MCF 10A (cell line): ENCODE results near the gene MAP1LC3B2. TPM values are rescaled to one million over a fixed set of nuclear protein-coding genes. Genes with fewer than 3 reads are reported as not detected.

Experiments
- BruUV-seq: library from RNA; stranded (reverse); fragments of 400-500 nt; replicated peaks from 2 replicates; lab custom pipeline; 2021; lab: Mats Ljungman, UMichigan
- CTCF ChIA-PET: fragments of 300-600 bp; sonication (Branson Sonifier 250); formaldehyde crosslinking; extraction: SDS; loops from one replicate; lab custom pipeline; 2021; ENCODE audit warnings: antibody characterized with exemption, inconsistent platforms; lab: Yijun Ruan, JAX
- POLR2A ChIA-PET: fragments of 300-600, 350-650 bp; sonication (Branson Sonifier 250); formaldehyde crosslinking; extraction: SDS; loops from one replicate; lab custom pipeline; 2020; ENCODE audit warnings: antibody characterized with exemption, inconsistent platforms; lab: Yijun Ruan, JAX
- DNase-seq: peaks from one replicate; pipeline ENCODE4 v3.0.0-alpha.2; 2018; ENCODE audit not compliant: unreplicated experiment
- H3K27ac Mint-ChIP-seq: one replicate; pipeline ENCODE4 v1.8.0; 2022; ENCODE audit warnings: mild to moderate bottlenecking, low read depth, mixed read lengths; ENCODE audit not compliant: unreplicated experiment
- H3K27me3 Mint-ChIP-seq: one replicate; pipeline ENCODE4 v1.8.0; 2022; ENCODE audit warnings: mixed read lengths; ENCODE audit not compliant: insufficient read depth, unreplicated experiment
- H3K36me3 Mint-ChIP-seq: one replicate; pipeline ENCODE4 v1.8.0; 2022; ENCODE audit warnings: mild to moderate bottlenecking, moderate library complexity, mixed read lengths; ENCODE audit not compliant: insufficient read depth, unreplicated experiment
- H3K4me1 Mint-ChIP-seq: one replicate; pipeline ENCODE4 v1.8.0; 2022; ENCODE audit warnings: mixed read lengths; ENCODE audit not compliant: insufficient read depth, unreplicated experiment
- H3K4me3 Mint-ChIP-seq: one replicate; pipeline ENCODE4 v1.8.0; 2022; ENCODE audit warnings: mild to moderate bottlenecking, moderate library complexity, mixed read lengths; ENCODE audit not compliant: unreplicated experiment
- H3K9me3 Mint-ChIP-seq: one replicate; pipeline ENCODE4 v1.8.0; 2022; ENCODE audit warnings: mixed read lengths; ENCODE audit not compliant: unreplicated experiment
- CTCF ChIP-seq: fragments of 200-600 bp; IDR thresholded peaks from one replicate; pipeline ENCODE4 v1.8.0; 2022; ENCODE audit warnings: antibody characterized with exemption, mild to moderate bottlenecking; ENCODE audit not compliant: unreplicated experiment
- intact Hi-C: fragments of 100-400 bp; cut with micrococcal nuclease; formaldehyde crosslinking; loops from 2 replicates; pipeline ENCODE4 v1.14.1; 2022
- total RNA-seq: library from RNA; stranded (reverse); gene quantifications from 2 replicates; pipeline ENCODE4 v1.2.3, GENCODE V29; 2022

Gene MAP1LC3B2
- total RNA-seq, 1 experiment from 2014 or later, result 3.4 TPM

GRCh38 chr12:116539905-116540482 lies 19.2 kb upstream of the MAP1LC3B2 start:
- Mint-ChIP-seq H3K9me3 (no peaks in the 10 kb centered on the region), H3K27me3 (no peaks in the 10 kb centered on the region), H3K4me3 (no peak overlapping the region), H3K4me1 (peaks cover 17% of the 10 kb centered on the region), H3K36me3 (no peaks in the 10 kb centered on the region), H3K27ac (no peak overlapping the region)
- ChIA-PET POLR2A (interaction anchor here (1.0 kb wide), 1 partner anchor 13 kb away, joined by 4 read pairs; no protein-coding TSS in a partner anchor), CTCF (no interaction called here)
- DNase-seq, result peak; percentile 34
- TF ChIP-seq CTCF, result no peak
- no TSS peak for BruUV-seq
- intact Hi-C loops, result no loop called here

GRCh38 chr12:116540622-116541152 lies 18.5 kb upstream of the MAP1LC3B2 start:
- no peak for TF ChIP-seq CTCF
- Mint-ChIP-seq H3K4me3 (no peak overlapping the region), H3K27ac (no peak overlapping the region), H3K4me1 (peaks cover 17% of the 10 kb centered on the region), H3K27me3 (no peaks in the 10 kb centered on the region), H3K9me3 (no peaks in the 10 kb centered on the region), H3K36me3 (no peaks in the 10 kb centered on the region)
- ChIA-PET CTCF (no interaction called here), POLR2A (no interaction called here)
- DNase-seq, result no peak
- intact Hi-C loops, result no loop called here
- no TSS peak for BruUV-seq

GRCh38 chr12:116541547-116542344 lies 17.4 kb upstream of the MAP1LC3B2 start:
- H3K9me3 Mint-ChIP-seq, result no peaks in the 10 kb centered on the region
- H3K4me3 Mint-ChIP-seq, result no peak overlapping the region
- TF ChIP-seq CTCF, result no peak
- H3K36me3 Mint-ChIP-seq, result no peaks in the 10 kb centered on the region
- intact Hi-C loops, result no loop called here
- ChIA-PET POLR2A (no interaction called here), CTCF (no interaction called here)
- peaks cover 17% of the 10 kb centered on the region for H3K4me1 Mint-ChIP-seq
- no TSS peak for BruUV-seq
- H3K27me3 Mint-ChIP-seq, result no peaks in the 10 kb centered on the region
- no peak for DNase-seq
- H3K27ac Mint-ChIP-seq, result no peak overlapping the region

GRCh38 chr12:116542345-116542956 lies 16.7 kb upstream of the MAP1LC3B2 start:
- CTCF ChIA-PET, result no interaction called here
- Mint-ChIP-seq H3K4me3 (no peak overlapping the region), H3K27me3 (no peaks in the 10 kb centered on the region)

More at GRCh38 chr12:116542345-116542956, 16.7 kb upstream of the MAP1LC3B2 start:
- POLR2A ChIA-PET, result no interaction called here
- TF ChIP-seq CTCF, result no peak
- BruUV-seq, result no TSS peak
- Mint-ChIP-seq H3K9me3 (no peaks in the 10 kb centered on the region), H3K27ac (no peak overlapping the region), H3K4me1 (peaks cover 17% of the 10 kb centered on the region), H3K36me3 (no peaks in the 10 kb centered on the region)
- intact Hi-C loops, result no loop called here
- DNase-seq, result peak; percentile 43
